ENCODE data around the gene SLITRK2.

Gene SLITRK2

GRCh38 chrX:145853181-145853580, 35.6 kb downstream of the SLITRK2 start:
- DNase-seq (ENCODE audit: low read depth in 2 of 2), result no peak

DNA sequence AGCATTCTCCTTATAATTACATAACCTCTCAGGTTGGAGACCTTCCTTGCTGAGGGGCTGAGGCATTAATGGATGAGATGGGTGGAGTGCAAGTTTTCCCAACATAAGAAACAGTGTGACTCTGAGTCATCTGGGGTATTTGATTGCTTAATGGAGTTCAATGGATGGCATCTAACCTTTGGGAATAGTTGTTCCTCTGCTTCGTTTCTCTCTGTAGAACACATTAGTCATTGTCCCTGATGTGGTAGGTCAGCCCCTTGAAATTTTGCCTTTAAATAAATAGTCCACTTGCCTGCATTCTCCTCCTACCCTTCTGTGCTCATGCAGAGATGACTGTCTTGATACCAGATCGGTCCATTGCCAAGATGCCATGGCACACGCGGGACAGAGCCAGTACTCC, 38.6 kb downstream of the SLITRK2 start:
- no peak for DNase-seq (ENCODE audit: low read depth in 2 of 2)

DNA sequence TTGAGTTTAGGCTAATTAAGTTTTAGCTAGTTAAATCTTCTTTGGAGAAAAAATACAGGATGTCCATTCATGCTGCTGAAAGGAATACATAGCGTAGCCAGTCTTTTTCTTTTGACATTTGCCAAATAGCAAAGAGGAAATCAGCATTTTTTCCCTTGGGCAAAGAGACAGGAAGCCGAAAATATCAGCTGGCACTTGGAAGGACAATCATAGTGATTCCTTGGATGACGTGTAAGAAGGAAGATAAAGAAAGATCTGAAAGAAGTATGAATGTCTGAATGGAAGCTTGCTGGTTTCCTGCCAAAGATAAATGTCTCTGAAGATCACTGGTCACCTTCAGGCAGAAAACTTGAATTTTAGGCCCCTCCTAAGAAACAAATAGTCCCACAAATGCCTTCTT, 44.2 kb downstream of the SLITRK2 start:
- no peak for DNase-seq (ENCODE audit: low read depth in 2 of 2)

GRCh38 chrX:145865082-145865481, 47.5 kb downstream of the SLITRK2 start:
- DNase-seq (ENCODE audit: low read depth in 2 of 2), result no peak
